ENCODE data around the gene AP2M1. TPM values are rescaled to one million over a fixed set of nuclear protein-coding genes. Genes with fewer than 3 reads are reported as not detected.

AP2M1 gene
- total and polyA plus RNA-seq, 2 of the 13 experiments (the other 11 are each of a cell fraction or from before 2014, with no cell fraction given) = 126 to 146 TPM

DNA sequence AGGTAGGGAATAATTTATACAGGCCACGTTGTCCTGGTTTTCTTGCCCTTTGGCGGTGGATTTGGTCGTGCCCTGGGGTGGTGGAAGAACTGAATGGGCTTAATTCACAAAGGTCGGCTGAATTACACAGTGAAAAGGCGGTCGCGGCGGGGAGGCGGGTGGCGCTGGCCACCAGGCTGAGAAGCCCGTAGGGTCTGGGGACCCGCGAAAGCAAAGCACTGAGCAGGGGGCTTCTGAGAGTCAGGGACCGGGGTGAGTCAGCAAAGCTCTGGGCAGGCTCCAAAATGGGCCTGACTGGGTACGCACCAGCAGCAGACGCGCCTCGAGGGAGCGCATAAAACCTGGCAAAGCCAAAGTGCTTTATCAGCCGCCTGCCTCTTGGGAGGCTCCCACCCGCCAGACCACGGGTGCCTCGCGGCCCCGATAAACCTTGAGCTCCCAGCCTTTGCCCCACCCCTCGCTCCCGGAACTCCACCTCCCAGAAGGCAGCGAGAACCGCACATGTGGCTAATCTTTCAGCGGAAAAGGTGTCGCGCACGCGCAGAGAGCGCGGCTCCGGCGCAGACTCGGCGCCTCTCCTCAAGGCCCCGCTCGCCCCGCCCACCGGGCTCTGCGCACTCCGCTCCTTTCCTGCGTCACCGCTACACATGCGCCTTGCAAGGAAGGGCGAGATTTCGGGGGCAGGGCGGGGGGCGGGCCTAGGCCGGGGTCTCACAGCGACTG is 11.0 kb downstream of the AP2M1 start (continued):
- TF ChIP-seq ZHX2 (IDR thresholded peaks at IDR 0.05; ENCODE audit: low read depth) (no peak; the same call in 1 of the 2 replicates), ZHX2 (CRISPR knock-in tag; IDR thresholded peaks at IDR 0.05; ENCODE audit: borderline replicate concordance) (no peak), ZSCAN29 (CRISPR knock-in tag; conservative IDR thresholded peaks at IDR 0.05) (no peak), RFXAP (CRISPR knock-in tag; IDR thresholded peaks at IDR 0.05; ENCODE audit: borderline replicate concordance) (no peak), ZSCAN5A (CRISPR knock-in tag; IDR thresholded peaks at IDR 0.05; ENCODE audit: borderline replicate concordance) (no peak), ZNF788 (CRISPR knock-in tag; IDR thresholded peaks at IDR 0.05; ENCODE audit: borderline replicate concordance) (peak; percentile 38; the same call in 1 of the 2 replicates), GATAD1 (CRISPR knock-in tag; IDR thresholded peaks at IDR 0.05) (no peak), ZNF609 (CRISPR knock-in tag; IDR thresholded peaks at IDR 0.05; ENCODE audit: borderline replicate concordance) (no peak), ZNF747 (CRISPR knock-in tag; IDR thresholded peaks at IDR 0.05; ENCODE audit: borderline replicate concordance) (0 out of 2 replicates have a peak, but pooled peaks have one; percentile 51), RBM39 (IDR thresholded peaks at IDR 0.05; ENCODE audit: low read depth, low read length, poor library complexity, severe bottlenecking) (peak; percentile 50), GABPB1 (CRISPR knock-in tag; IDR thresholded peaks at IDR 0.05) (peak; percentile 87), RBFOX2 (IDR thresholded peaks at IDR 0.05; ENCODE audit: low read depth, low read length) (peak; percentile 86), NONO (IDR thresholded peaks at IDR 0.05) (no peak), NONO (CRISPR knock-in tag; conservative IDR thresholded peaks at IDR 0.05) (no peak; the same call in 1 of the 2 replicates), DBP (CRISPR knock-in tag; IDR thresholded peaks at IDR 0.05; ENCODE audit: not compliant biosample characterization) (no peak)
